H1 (cell line): ENCODE results near the gene SNX15. TPM values are rescaled to one million over a fixed set of nuclear protein-coding genes. Genes with fewer than 3 reads are reported as not detected.

Experiments
- CTCF ChIA-PET: fragments of 300-600 bp; sonication (Branson Sonifier 250); formaldehyde crosslinking; loops from one replicate; lab custom pipeline; 2021; ENCODE audit not compliant: partially characterized antibody; lab: Charles Lee
- POLR2A ChIA-PET: fragments of 300-600 bp; sonication (Branson Sonifier 250); formaldehyde crosslinking; loops from one replicate; lab custom pipeline; 2021; ENCODE audit warnings: inconsistent platforms; ENCODE audit not compliant: partially characterized antibody; lab: Charles Lee
- DNase-seq, 2 experiments: peaks; one replicate each; pipeline versions ENCODE4 v3.0.0 to v3.0.0-alpha.2; 2010 to 2022; ENCODE audit warnings: low spot score in 2 of 2, low read depth in 1 of 2, mixed read lengths in 1 of 2
- FAIRE-seq: peaks from 2 replicates; lab custom pipeline; 2011; peaks lifted over from hg19 to GRCh38; lab: Jason Lieb, UNC
- H2AFZ ChIP-seq: 2 replicates; pipeline ENCODE4 v1.8.1; 2012; ENCODE audit warnings: low read length, inconsistent platforms
- H2AK5ac ChIP-seq: 2 replicates; pipeline ENCODE4 v1.6.1; 2013; ENCODE audit warnings: low read depth, low read length
- H2BK120ac ChIP-seq: replicated peaks from 2 replicates; pipeline ENCODE3; 2013; ENCODE audit warnings: low read depth, low read length, inconsistent platforms
- H2BK12ac ChIP-seq: 2 replicates; pipeline ENCODE4 v1.6.1; 2013; ENCODE audit warnings: low read depth, low read length
- H2BK15ac ChIP-seq: 2 replicates; pipeline ENCODE4 v1.6.1; 2013; ENCODE audit warnings: low read length
- H2BK20ac ChIP-seq: 2 replicates; pipeline ENCODE4 v1.6.1; 2013; ENCODE audit warnings: low read length
- H2BK5ac ChIP-seq: 2 replicates; pipeline ENCODE4 v1.6.1; 2013; ENCODE audit warnings: low read depth, low read length
- H3K14ac ChIP-seq: 2 replicates; pipeline ENCODE4 v1.6.1; 2013; ENCODE audit warnings: inconsistent platforms; ENCODE audit not compliant: insufficient read length
- H3K18ac ChIP-seq: 2 replicates; pipeline ENCODE4 v1.6.1; 2013; ENCODE audit warnings: low read length; ENCODE audit errors: extremely low read depth
- H3K23ac ChIP-seq: 2 replicates; pipeline ENCODE4 v1.6.1; 2013; ENCODE audit warnings: inconsistent platforms; ENCODE audit not compliant: insufficient read length
- H3K23me2 ChIP-seq: 2 replicates; pipeline ENCODE4 v1.6.1; 2013; ENCODE audit warnings: low read depth, low read length
- H3K27ac ChIP-seq: 2 replicates; pipeline ENCODE4 v1.6.1; 2011; ENCODE audit warnings: low read depth, low read length, inconsistent platforms
- H3K27me3 ChIP-seq, 4 experiments: replicated peaks in 1 of 4; 1 replicate in 1 of 4; 2 replicates in 3 of 4; pipeline versions ENCODE4 v1.6.1 to v1.8.1; 2011 to 2013; ENCODE audit warnings: low read length in 3 of 4, mild to moderate bottlenecking in 3 of 4, inconsistent platforms in 2 of 4, mixed read lengths in 2 of 4, moderate library complexity in 1 of 4; ENCODE audit not compliant: control insufficient read depth in 3 of 4, insufficient read depth in 3 of 4; ENCODE audit errors: extremely low read depth in 1 of 4
- H3K36me3 ChIP-seq, 4 experiments: 2 replicates each; pipeline versions ENCODE4 v1.6.1 to v1.8.1; 2011 to 2013; ENCODE audit warnings: mild to moderate bottlenecking in 4 of 4, low read length in 3 of 4, moderate library complexity in 2 of 4, control low read depth in 1 of 4, inconsistent platforms in 1 of 4; ENCODE audit not compliant: insufficient read depth in 4 of 4, control insufficient read depth in 2 of 4
- H3K4ac ChIP-seq: replicated peaks from 2 replicates; pipeline ENCODE3; 2013; ENCODE audit warnings: low read length, low read depth, mixed read lengths, inconsistent platforms; ENCODE audit not compliant: insufficient read length
- H3K4me1 ChIP-seq, 4 experiments: replicated peaks in 1 of 4; 1 replicate in 1 of 4; 2 replicates in 3 of 4; pipeline versions ENCODE4 v1.6.1 to v1.8.1; 2011 to 2013; ENCODE audit warnings: low read length in 3 of 4, inconsistent platforms in 2 of 4, mixed read lengths in 1 of 4; ENCODE audit not compliant: insufficient read depth in 4 of 4, control insufficient read depth in 3 of 4
- H3K4me2 ChIP-seq, 2 experiments: 2 replicates each; pipeline versions ENCODE4 v1.6.1 to v1.8.1; 2011 to 2013; ENCODE audit warnings: low read depth in 2 of 2, low read length in 2 of 2, control low read depth in 1 of 2, inconsistent platforms in 1 of 2, mild to moderate bottlenecking in 1 of 2; ENCODE audit not compliant: insufficient read depth in 1 of 2
- H3K4me3 ChIP-seq, 4 experiments: fragments of 200-600, 300-600 bp in 1 of 4; sonication (generic), shearing (Covaris generic), sonication (Bioruptor Twin) in 1 of 4; 2 replicates each; pipeline versions ENCODE4 v1.5.1 to v1.8.1; 2011 to 2016; ENCODE audit warnings: low read length in 4 of 4, low read depth in 3 of 4, control low read depth in 2 of 4, inconsistent platforms in 2 of 4, mild to moderate bottlenecking in 2 of 4, mixed read lengths in 1 of 4, moderate library complexity in 1 of 4; ENCODE audit not compliant: insufficient read depth in 2 of 4; ENCODE audit errors: extremely low read depth in 1 of 4
- H3K56ac ChIP-seq: replicated peaks from 2 replicates; pipeline ENCODE3; 2013; ENCODE audit warnings: low read depth, mild to moderate bottlenecking, mixed read lengths, low read length, inconsistent platforms; ENCODE audit not compliant: insufficient read length
- H3K79me1 ChIP-seq: 2 replicates; pipeline ENCODE4 v1.6.1; 2013; ENCODE audit warnings: low read depth, low read length, control low read depth
- H3K79me2 ChIP-seq, 2 experiments: 2 replicates each; pipeline versions ENCODE4 v1.6.1 to v1.8.1; 2012 to 2013; ENCODE audit warnings: low read length in 2 of 2, mild to moderate bottlenecking in 2 of 2, inconsistent platforms in 1 of 2; ENCODE audit not compliant: insufficient read depth in 2 of 2, control insufficient read depth in 1 of 2
- H3K9ac ChIP-seq, 4 experiments: replicated peaks in 1 of 4; 1 replicate in 1 of 4; 2 replicates in 3 of 4; pipeline versions ENCODE4 v1.6.1 to v1.8.1; 2011 to 2013; ENCODE audit warnings: low read depth in 3 of 4, low read length in 3 of 4, control low read depth in 2 of 4, mild to moderate bottlenecking in 2 of 4, moderate library complexity in 2 of 4, inconsistent platforms in 1 of 4; ENCODE audit errors: extremely low read depth in 1 of 4
- H3K9me3 ChIP-seq, 2 experiments: 2 replicates each; pipeline versions ENCODE4 v1.6.1 to v1.8.1; 2012 to 2013; ENCODE audit warnings: mild to moderate bottlenecking in 2 of 2, moderate library complexity in 2 of 2, control low read depth in 1 of 2, inconsistent platforms in 1 of 2, low read depth in 1 of 2, low read length in 1 of 2, mixed read lengths in 1 of 2; ENCODE audit not compliant: insufficient read depth in 2 of 2
- H4K20me1 ChIP-seq, 2 experiments: replicated peaks in 1 of 2; 2 replicates each; pipeline versions ENCODE3 to v1.8.1; 2011 to 2013; ENCODE audit warnings: inconsistent platforms in 2 of 2, low read length in 2 of 2, mild to moderate bottlenecking in 1 of 2; ENCODE audit not compliant: insufficient read depth in 2 of 2, control insufficient read depth in 1 of 2
- H4K5ac ChIP-seq: 2 replicates; pipeline ENCODE4 v1.6.1; 2013; ENCODE audit warnings: low read length, low read depth, mixed read lengths, inconsistent platforms; ENCODE audit not compliant: insufficient read length
- H4K8ac ChIP-seq: 2 replicates; pipeline ENCODE4 v1.8.0; 2013; ENCODE audit warnings: mild to moderate bottlenecking, moderate library complexity, low read length, inconsistent platforms; ENCODE audit not compliant: insufficient read depth; ENCODE audit errors: extremely low read depth
- H4K91ac ChIP-seq: replicated peaks from 2 replicates; pipeline ENCODE3; 2013; ENCODE audit warnings: low read length, mixed read lengths, inconsistent platforms; ENCODE audit not compliant: insufficient read length
- CHD1 ChIP-seq: IDR thresholded peaks from 2 replicates; pipeline ENCODE4 v1.6.1; 2012; ENCODE audit warnings: low read depth, low read length, improper control_type of control experiment
- JUND ChIP-seq: IDR thresholded peaks from 2 replicates; pipeline ENCODE4 v1.6.1; 2011; ENCODE audit warnings: mild to moderate bottlenecking, improper control_type of control experiment, low read length
- RFX5 ChIP-seq: IDR thresholded peaks from 2 replicates; pipeline ENCODE4 v1.6.1; 2011; ENCODE audit warnings: low read depth, low read length, improper control_type of control experiment, borderline replicate concordance
- WGBS, 2 experiments: shearing (Covaris generic) in 1 of 2; methylation state at CpG; one replicate each; pipeline versions ENCODE4 v1.1.6 to v1.1.7; 2013 to 2015; ENCODE audit warnings: low lambda C conversion rate in 2 of 2, mixed read lengths in 2 of 2, inconsistent platforms in 1 of 2, low coverage in 1 of 2, missing lambda C conversion rate in 1 of 2; ENCODE audit not compliant: insufficient replicate concordance in 2 of 2, insufficient coverage in 1 of 2, insufficient read length in 1 of 2; ENCODE audit errors: extremely low coverage in 1 of 2, missing lambda C conversion rate in 1 of 2; 5-methylcytosine and 5-hydroxymethylcytosine counted together
- polyA plus RNA-seq, 7 experiments: library from polyadenylated mRNA; depleted of rRNA in 3 of 7; stranded (reverse) in 5 of 7; unstranded in 2 of 7; fragments of >200 nt in 5 of 7; fragments of 200-250 nt in 2 of 7; gene quantifications; 1 replicate in 5 of 7; 2 replicates in 1 of 7; 4 replicates in 1 of 7; pipeline versions ENCODE4 v1.2.1 to v1.2.3, GENCODE V29; 2011 to 2013; ENCODE audit warnings: missing spikeins in 2 of 7, mixed read lengths in 2 of 7
- total RNA-seq: library from RNA; stranded (reverse); fragmentation: NEBNext Ultra II Directional; extraction: Animal tissue kit (Norgen Biotek cat#: 25700); gene quantifications from 2 replicates; pipeline ENCODE4 v1.2.1, GENCODE V29; 2021
- TF ChIP-seq, protein P1 (sequence below): IDR thresholded peaks from 2 replicates; pipeline ENCODE4 v1.6.1; 2012; ENCODE audit warnings: inconsistent platforms

The SNX15 gene
- total and polyA plus RNA-seq, 2 of the 8 experiments (the other 6 are each of a cell fraction or from before 2014, with no cell fraction given) = 13.0 to 18.3 TPM

DNA sequence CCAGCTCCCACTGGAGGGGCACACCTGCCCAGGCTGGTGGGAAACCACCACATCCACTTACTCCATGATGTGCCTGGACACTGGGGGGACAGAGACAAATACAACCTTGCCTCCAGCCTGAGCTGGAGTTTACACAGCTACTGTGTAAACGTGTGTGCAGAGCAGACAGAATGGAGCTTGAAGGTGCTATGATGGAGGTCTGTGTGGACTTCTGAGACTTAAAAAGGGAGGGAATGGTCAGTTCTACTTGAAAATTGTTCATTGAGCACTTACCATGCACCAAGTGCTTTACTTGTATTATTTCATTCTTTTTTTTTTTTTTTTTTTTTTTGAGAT lies 45.4 kb downstream of the SNX15 start:
- Histone ChIP-seq H3K9me3 (no peaks in the 10 kb centered on the region), H4K8ac (no peak overlapping the region), H3K23ac (no peak overlapping the region), H3K18ac (no peak overlapping the region), H3K9ac (no peak overlapping the region), H3K4me1 (peaks cover 0 to 4% (median under 1%) of the 10 kb centered on the region in 4 experiments; a peak in 3 of 7 replicates), H3K27me3 (no peaks in the 10 kb centered on the region), H3K14ac (no peak overlapping the region), H2BK5ac (no peak overlapping the region), H3K79me2 (peaks cover 0 to 5% of the 10 kb centered on the region in 2 experiments; a peak in 1 of 4 replicates), H3K79me1 (peaks cover 3% of the 10 kb centered on the region; the same call in 1 of the 2 replicates), H2BK15ac (no peak overlapping the region), H4K91ac (no peak overlapping the region), H2BK12ac (no peak overlapping the region), H3K27ac (no peak overlapping the region), H3K23me2 (no peaks in the 10 kb centered on the region), H2AK5ac (no peak overlapping the region), H3K4ac (no peak overlapping the region), H4K20me1 (peaks cover 3 to 4% of the 10 kb centered on the region in 2 experiments), H3K36me3 (peaks cover 4 to 14% (median 11%) of the 10 kb centered on the region in 4 experiments; a peak in 7 of 8 replicates), H2AFZ (no peak overlapping the region), H3K4me2 (no peak overlapping the region), H4K5ac (no peak overlapping the region), H3K56ac (no peak overlapping the region), H3K4me3 (no peak overlapping the region), H2BK120ac (no peak overlapping the region), H2BK20ac (no peak overlapping the region)
- WGBS, 2 experiments = 88% methylated on average over 1 of the region's 1 CpG; no CpG with 5 or more reads in 1 of the 2 experiments
- DNase-seq (no peak), FAIRE-seq (no peak)
- POLR2A ChIA-PET = interaction anchor here (0.5 to 21.6 kb wide), 7 partner anchors 10 to 429 kb away, joined by 3 to 230 read pairs (median 3); partner anchors contain the start of genes CDCA5, VPS51 and ZFPL1
- CTCF ChIA-PET = interaction anchor here (1.1 to 1.5 kb wide), 3 partner anchors 10 to 59 kb away, joined by 3 to 9 read pairs (median 4); partner anchors contain the start of gene ARL2
- TF ChIP-seq, protein P1, sequence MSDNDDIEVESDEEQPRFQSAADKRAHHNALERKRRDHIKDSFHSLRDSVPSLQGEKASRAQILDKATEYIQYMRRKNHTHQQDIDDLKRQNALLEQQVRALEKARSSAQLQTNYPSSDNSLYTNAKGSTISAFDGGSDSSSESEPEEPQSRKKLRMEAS = no peak
- TF ChIP-seq RFX5 (no peak), CHD1 (no peak), JUND (no peak)
